Fibroblast of lung (primary cell): ENCODE data around the gene SLC26A8.
"Not testable (repeated sequence)": the region's sequence is repeated elsewhere in the genome, so short reads cannot be mapped to it uniquely, and the experiment has no call there.

Experiments
- CTCF ChIP-seq, 2 donors: IDR thresholded peaks in 1 of 2; conservative IDR thresholded peaks in 1 of 2; 1 replicate in 1 of 2; 2 replicates in 1 of 2; pipeline ENCODE4 v1.5.1; 2011 to 2012; ENCODE audit warnings: low read length in 2 of 2, control low read depth in 1 of 2, inconsistent platforms in 1 of 2, low read depth in 1 of 2, mild to moderate bottlenecking in 1 of 2
- EZH2 ChIP-seq: IDR thresholded peaks from 2 replicates; pipeline ENCODE4 v1.5.1; 2012; ENCODE audit warnings: low read length, control low read depth, mild to moderate bottlenecking; ENCODE audit errors: missing control alignments

- not testable (repeated sequence) for TF ChIP-seq CTCF (conservative IDR thresholded peaks at IDR 0.05 in 1 of 2, IDR thresholded peaks at IDR 0.05 in 1 of 2; ENCODE audit: low read depth in 1 of 2, low read length in 2 of 2); EZH2
Measured at GRCh38 chr6:35940014-35940413, 84.4 kb downstream of the SLC26A8 start.
